Glutamatergic neuron (in vitro differentiated cells): ENCODE results near the gene KRTAP4-11. TPM values are rescaled to one million over a fixed set of nuclear protein-coding genes. Genes with fewer than 3 reads are reported as not detected.
"Not testable (repeated sequence)": the region's sequence is repeated elsewhere in the genome, so short reads cannot be mapped to it uniquely, and the experiment has no call there.

Experiments
- DNase-seq: peaks from one replicate; pipeline ENCODE4 v3.0.0; 2022
- H3K27ac Mint-ChIP-seq: one replicate; pipeline ENCODE4 v1.8.0; 2020; ENCODE audit warnings: mild to moderate bottlenecking, mixed read lengths, inconsistent platforms; ENCODE audit not compliant: unreplicated experiment
- H3K27me3 Mint-ChIP-seq: one replicate; pipeline ENCODE4 v1.8.0; 2020; ENCODE audit warnings: mild to moderate bottlenecking, moderate library complexity, mixed read lengths, inconsistent platforms; ENCODE audit not compliant: unreplicated experiment
- H3K36me3 Mint-ChIP-seq: one replicate; pipeline ENCODE4 v1.8.0; 2020; ENCODE audit warnings: mild to moderate bottlenecking, mixed read lengths, inconsistent platforms; ENCODE audit not compliant: unreplicated experiment
- H3K4me1 Mint-ChIP-seq: one replicate; pipeline ENCODE4 v1.8.0; 2020; ENCODE audit warnings: mild to moderate bottlenecking, low read depth, mixed read lengths, inconsistent platforms; ENCODE audit not compliant: unreplicated experiment
- H3K4me3 Mint-ChIP-seq: one replicate; pipeline ENCODE4 v1.8.0; 2020; ENCODE audit warnings: mild to moderate bottlenecking, mixed read lengths, inconsistent platforms; ENCODE audit not compliant: unreplicated experiment
- H3K9me3 Mint-ChIP-seq: one replicate; pipeline ENCODE4 v1.8.0; 2020; ENCODE audit warnings: mild to moderate bottlenecking, moderate library complexity, mixed read lengths, inconsistent platforms; ENCODE audit not compliant: unreplicated experiment
- total RNA-seq: library from RNA; stranded (reverse); fragmentation: NEBNext Ultra II Directional; extraction: Animal tissue kit (Norgen Biotek cat#: 25700); gene quantifications from one replicate; pipeline ENCODE4 v1.2.1, GENCODE V29; 2021; ENCODE audit not compliant: unreplicated experiment
- TF ChIP-seq, protein P1 (sequence below): fragments of 200-600 bp; sonication (generic); IDR thresholded peaks from one replicate; pipeline ENCODE4 v1.5.0; 2021; ENCODE audit not compliant: partially characterized antibody, unreplicated experiment

KRTAP4-11 gene
- total RNA-seq, 1 donor from 2014 or later = not detected

DNA sequence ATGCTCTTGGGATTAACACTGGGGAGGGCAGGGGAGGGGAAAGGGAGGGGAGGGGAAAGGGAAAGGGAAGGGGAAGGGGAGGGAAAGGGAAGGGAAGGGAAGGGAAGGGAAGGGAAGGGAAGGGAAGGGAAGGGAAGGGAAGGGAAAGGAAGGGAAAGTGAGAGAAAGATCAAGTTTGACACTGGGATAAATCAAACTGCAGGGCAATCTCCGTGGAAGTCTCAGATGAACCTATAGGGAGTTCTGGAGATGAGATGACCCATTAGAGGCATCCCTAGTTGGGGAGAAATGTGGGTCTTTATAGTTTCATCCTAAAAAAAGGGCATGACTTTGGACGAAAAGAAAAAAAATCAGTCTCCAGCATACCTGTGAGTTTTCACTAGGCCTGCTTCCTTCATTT lies 3.6 kb upstream of the KRTAP4-11 start:
- H3K27me3 Mint-ChIP-seq = peaks cover 6% of the 10 kb centered on the region
- no peaks in the 10 kb centered on the region for H3K4me1 Mint-ChIP-seq
- H3K9me3 Mint-ChIP-seq = peaks cover 17% of the 10 kb centered on the region
- H3K4me3 Mint-ChIP-seq = no peak overlapping the region
- peaks cover 23% of the 10 kb centered on the region for H3K36me3 Mint-ChIP-seq
- no peak for DNase-seq
- TF ChIP-seq, protein P1, sequence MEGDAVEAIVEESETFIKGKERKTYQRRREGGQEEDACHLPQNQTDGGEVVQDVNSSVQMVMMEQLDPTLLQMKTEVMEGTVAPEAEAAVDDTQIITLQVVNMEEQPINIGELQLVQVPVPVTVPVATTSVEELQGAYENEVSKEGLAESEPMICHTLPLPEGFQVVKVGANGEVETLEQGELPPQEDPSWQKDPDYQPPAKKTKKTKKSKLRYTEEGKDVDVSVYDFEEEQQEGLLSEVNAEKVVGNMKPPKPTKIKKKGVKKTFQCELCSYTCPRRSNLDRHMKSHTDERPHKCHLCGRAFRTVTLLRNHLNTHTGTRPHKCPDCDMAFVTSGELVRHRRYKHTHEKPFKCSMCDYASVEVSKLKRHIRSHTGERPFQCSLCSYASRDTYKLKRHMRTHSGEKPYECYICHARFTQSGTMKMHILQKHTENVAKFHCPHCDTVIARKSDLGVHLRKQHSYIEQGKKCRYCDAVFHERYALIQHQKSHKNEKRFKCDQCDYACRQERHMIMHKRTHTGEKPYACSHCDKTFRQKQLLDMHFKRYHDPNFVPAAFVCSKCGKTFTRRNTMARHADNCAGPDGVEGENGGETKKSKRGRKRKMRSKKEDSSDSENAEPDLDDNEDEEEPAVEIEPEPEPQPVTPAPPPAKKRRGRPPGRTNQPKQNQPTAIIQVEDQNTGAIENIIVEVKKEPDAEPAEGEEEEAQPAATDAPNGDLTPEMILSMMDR = no peak
- no peak overlapping the region for H3K27ac Mint-ChIP-seq

DNA sequence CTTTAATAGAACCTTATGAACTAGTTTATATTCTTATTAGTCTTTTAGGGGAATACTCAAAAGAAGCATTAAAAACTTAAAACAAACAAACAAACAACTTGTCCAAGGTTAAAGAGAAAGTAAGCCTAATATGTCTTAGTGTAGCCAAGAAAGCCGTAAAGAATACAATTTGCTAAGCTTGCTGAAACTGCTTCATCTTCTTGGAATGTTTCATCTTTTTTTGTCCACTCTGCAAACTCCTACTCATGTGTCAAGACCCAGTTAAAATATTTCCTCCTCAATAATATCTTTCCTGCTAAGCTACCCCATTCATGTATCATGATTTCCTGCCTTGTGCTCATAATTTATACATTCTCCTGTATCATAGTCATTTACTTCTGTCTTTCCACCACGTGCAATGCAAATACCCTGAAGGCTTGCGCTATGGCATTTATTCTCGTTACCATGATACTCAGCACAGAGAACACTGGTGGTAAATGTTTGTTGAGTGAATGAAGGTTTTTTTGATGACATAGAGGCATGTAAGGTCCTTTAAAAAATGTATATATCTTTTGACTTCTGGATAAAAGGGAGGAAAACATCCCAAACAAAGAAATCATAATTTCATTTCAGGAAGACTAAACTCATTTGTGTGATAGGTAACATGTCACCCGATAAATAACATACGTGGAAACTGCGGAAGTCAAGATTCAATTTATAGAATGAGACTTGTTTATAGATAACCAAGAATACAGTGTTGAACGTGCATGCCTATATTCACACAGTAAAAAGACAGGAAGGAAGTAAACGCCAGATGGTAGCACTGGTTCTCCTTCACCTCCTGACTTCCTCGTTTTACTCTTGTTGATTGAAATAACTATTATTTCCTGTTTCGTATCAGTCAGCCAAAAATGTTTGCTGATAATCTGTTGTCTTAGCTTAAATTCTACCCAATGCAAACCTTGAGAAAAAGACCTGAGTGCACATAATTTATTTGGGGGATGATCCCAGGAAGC lies 1.8 kb upstream of the KRTAP4-11 start:
- not testable (repeated sequence) for H3K4me1 Mint-ChIP-seq, H3K27me3 Mint-ChIP-seq, H3K4me3 Mint-ChIP-seq, DNase-seq, H3K27ac Mint-ChIP-seq
- H3K9me3 Mint-ChIP-seq = peaks cover 17% of the 10 kb centered on the region
- H3K36me3 Mint-ChIP-seq = peaks cover 23% of the 10 kb centered on the region

DNA sequence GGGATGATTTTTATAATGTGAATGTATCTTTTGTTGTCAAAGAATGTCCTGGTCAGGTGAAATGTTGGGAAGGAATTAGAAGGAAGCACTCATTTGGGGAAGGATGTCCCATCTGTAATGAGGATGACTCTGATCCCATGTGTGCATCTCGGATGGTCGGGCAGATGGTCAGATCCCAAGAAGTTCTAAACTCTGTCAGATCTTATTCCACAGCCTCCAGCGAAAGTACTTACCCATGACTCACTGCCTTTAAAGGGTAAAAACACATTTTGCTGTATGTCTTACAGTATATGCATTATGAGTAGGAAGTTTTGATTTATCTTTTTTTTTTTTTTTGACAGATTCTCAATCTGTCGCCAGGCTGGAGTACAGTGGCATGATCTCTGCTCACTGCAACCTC lies 548 bp upstream of the KRTAP4-11 start:
- TF ChIP-seq, protein P1 = no peak
- Mint-ChIP-seq H3K27ac (no peak overlapping the region), H3K9me3 (peaks cover 11% of the 10 kb centered on the region), H3K4me3 (no peak overlapping the region), H3K27me3 (peaks cover 6% of the 10 kb centered on the region), H3K4me1 (no peaks in the 10 kb centered on the region), H3K36me3 (peaks cover 19% of the 10 kb centered on the region)
- DNase-seq = no peak

DNA sequence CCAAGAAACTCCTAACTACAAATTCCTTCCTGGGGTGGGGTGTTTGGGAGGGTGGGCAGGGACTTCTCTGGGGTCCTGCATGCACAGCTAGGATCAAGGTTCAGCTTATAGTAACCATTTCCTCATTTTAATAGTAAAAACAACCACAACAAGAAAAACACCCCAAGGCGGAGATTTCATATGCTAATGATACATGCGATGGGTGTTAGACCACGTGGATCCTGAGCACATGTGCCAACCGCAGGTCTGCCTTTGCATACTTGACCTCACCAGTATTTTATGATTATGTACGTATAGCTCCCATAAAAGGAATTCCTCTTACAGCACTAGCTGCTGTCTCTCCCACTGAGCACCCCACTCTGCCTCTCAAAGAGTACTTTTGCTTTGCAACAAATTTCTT lies 1.9 kb downstream of the KRTAP4-11 start:
- no peak for DNase-seq
- Mint-ChIP-seq H3K4me3 (no peak overlapping the region), H3K27me3 (peaks cover 3% of the 10 kb centered on the region), H3K36me3 (peaks cover 12% of the 10 kb centered on the region), H3K27ac (no peak overlapping the region), H3K4me1 (no peaks in the 10 kb centered on the region), H3K9me3 (peaks cover 7% of the 10 kb centered on the region)
- TF ChIP-seq, protein P1 = no peak

DNA sequence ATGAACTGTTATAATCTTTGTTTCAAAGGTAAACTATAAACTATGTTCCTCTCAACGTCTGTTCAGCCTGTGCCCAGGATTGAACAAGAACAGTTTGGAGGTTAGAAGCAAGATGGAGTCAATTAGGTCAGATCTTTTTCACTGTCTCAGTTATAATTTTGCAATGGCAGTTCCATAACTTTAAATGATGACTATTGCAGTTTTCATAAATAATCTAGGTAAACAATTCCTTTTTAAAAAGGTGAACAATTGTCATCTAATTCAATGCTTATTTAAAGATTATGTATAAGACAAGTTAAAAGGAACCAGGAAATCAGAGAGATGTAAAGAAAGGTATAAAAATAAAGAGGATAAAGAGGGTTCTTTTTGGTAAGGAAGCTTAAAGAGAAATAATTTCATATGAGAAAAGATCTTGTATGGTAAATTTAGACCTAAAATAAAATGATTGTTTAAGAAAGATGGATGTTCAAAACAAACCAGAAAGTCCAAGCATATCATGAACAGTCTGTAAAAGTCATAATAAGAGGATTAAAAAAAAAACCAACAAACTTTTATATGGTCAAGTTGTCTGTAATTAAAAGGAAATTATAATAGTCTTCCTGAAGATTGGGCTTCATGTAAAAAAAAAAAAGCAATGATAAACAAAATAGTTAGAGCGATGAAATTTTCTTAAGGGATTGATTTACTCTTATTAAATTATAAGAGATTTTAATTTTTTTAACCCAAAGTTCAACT lies 6.9 kb downstream of the KRTAP4-11 start:
- H3K9me3 Mint-ChIP-seq = peaks cover 5% of the 10 kb centered on the region
- H3K27me3 Mint-ChIP-seq = no peaks in the 10 kb centered on the region
- H3K4me1 Mint-ChIP-seq = no peaks in the 10 kb centered on the region
- DNase-seq = no peak
- no peak overlapping the region for H3K4me3 Mint-ChIP-seq
- TF ChIP-seq, protein P1 = no peak
- H3K36me3 Mint-ChIP-seq = peaks cover 9% of the 10 kb centered on the region
- no peak overlapping the region for H3K27ac Mint-ChIP-seq

DNA sequence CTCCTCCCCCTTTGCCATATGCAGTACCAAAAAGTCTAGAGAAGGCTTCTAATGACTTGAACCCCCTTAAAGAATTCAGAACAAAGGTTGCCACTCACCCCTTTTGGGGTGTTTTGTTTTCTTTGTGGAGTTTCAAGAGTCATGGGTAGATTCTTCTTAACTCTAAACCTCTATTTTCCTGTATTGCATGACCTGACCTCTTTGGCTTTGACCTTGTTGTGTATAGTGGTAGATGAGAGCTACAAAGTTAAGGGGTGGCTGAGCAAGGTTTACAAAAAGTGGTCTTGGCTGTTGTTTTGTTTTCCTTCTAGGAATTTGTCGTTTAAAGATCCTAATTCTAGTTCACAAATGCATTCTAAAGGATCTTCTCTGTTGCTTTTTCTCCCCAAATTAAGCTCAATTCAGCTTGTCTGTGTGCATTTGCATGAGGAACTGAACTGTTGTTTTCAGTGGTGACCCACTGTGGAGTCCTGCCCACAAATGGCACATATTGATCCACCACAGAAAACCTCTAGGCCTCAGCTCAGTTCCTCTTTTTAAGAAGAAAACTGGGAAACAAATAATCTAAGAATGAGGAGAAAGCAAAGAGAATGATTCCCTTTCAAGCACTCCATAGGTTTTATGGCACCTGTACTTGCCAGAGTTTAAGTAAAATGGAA lies 9.3 kb downstream of the KRTAP4-11 start:
- H3K4me1 Mint-ChIP-seq, H3K4me3 Mint-ChIP-seq, H3K27me3 Mint-ChIP-seq, DNase-seq, H3K27ac Mint-ChIP-seq: not testable (repeated sequence)
- H3K9me3 Mint-ChIP-seq = peaks cover 10% of the 10 kb centered on the region
- H3K36me3 Mint-ChIP-seq = peaks cover 15% of the 10 kb centered on the region
